Stimulated activated CD8-positive, alpha-beta memory T cell treated with anti-CD3 and anti-CD28 coated beads, Interleukin-7, amount 100 ng/mL, for 1 hour (primary cell): Measurements from ENCODE around the gene ANKIB1.
"Not testable (repeated sequence)": the region's sequence is repeated elsewhere in the genome, so short reads cannot be mapped to it uniquely, and the experiment has no call there.

Experiments
- DNase-seq, 2 donors: peaks; one replicate each; pipeline ENCODE4 v3.0.0-alpha.2; 2020; ENCODE audit warnings: low read depth in 2 of 2

Gene ANKIB1

GRCh38 chr7:92402920-92403759, 157.4 kb downstream of the ANKIB1 start:
- DNase-seq = no peak

- DNase-seq = no peak
Measured at GRCh38 chr7:92403760-92404074, 157.9 kb downstream of the ANKIB1 start.

GRCh38 chr7:92404170-92404614, 158.4 kb downstream of the ANKIB1 start:
- no peak for DNase-seq

GRCh38 chr7:92409357-92409756, 163.6 kb downstream of the ANKIB1 start:
- no peak for DNase-seq

GRCh38 chr7:92410162-92410561, 164.4 kb downstream of the ANKIB1 start:
- DNase-seq = not testable (repeated sequence)

- no peak for DNase-seq
Measured at GRCh38 chr7:92412745-92413144, 167.0 kb downstream of the ANKIB1 start.

GRCh38 chr7:92413550-92413949, 167.8 kb downstream of the ANKIB1 start:
- no peak for DNase-seq

GRCh38 chr7:92415225-92415624, 169.5 kb downstream of the ANKIB1 start:
- no peak for DNase-seq

GRCh38 chr7:92417913-92418312, 172.1 kb downstream of the ANKIB1 start:
- no peak for DNase-seq

- DNase-seq = no peak
Measured at GRCh38 chr7:92421676-92422435, 176.1 kb downstream of the ANKIB1 start.

GRCh38 chr7:92422926-92423325, 177.2 kb downstream of the ANKIB1 start:
- DNase-seq = no peak

GRCh38 chr7:92423710-92424131, 177.9 kb downstream of the ANKIB1 start:
- DNase-seq = no peak

GRCh38 chr7:92425311-92425947, 179.7 kb downstream of the ANKIB1 start:
- no peak for DNase-seq

- DNase-seq = no peak
Measured at GRCh38 chr7:92427193-92427592, 181.4 kb downstream of the ANKIB1 start.

- no peak for DNase-seq
Measured at GRCh38 chr7:92432299-92432946, 186.6 kb downstream of the ANKIB1 start.

- no peak for DNase-seq
Measured at GRCh38 chr7:92433019-92433418, 187.2 kb downstream of the ANKIB1 start.

GRCh38 chr7:92435542-92435941, 189.8 kb downstream of the ANKIB1 start:
- no peak for DNase-seq

GRCh38 chr7:92436612-92437445, 191.1 kb downstream of the ANKIB1 start:
- DNase-seq = no peak

GRCh38 chr7:92437956-92438491, 192.2 kb downstream of the ANKIB1 start:
- no peak for DNase-seq

- DNase-seq = not testable (repeated sequence)
Measured at GRCh38 chr7:92442720-92443119, 196.9 kb downstream of the ANKIB1 start.

GRCh38 chr7:92446869-92447344, 201.1 kb downstream of the ANKIB1 start:
- DNase-seq = no peak
